ENCODE results near the gene TTC21B.

DNA sequence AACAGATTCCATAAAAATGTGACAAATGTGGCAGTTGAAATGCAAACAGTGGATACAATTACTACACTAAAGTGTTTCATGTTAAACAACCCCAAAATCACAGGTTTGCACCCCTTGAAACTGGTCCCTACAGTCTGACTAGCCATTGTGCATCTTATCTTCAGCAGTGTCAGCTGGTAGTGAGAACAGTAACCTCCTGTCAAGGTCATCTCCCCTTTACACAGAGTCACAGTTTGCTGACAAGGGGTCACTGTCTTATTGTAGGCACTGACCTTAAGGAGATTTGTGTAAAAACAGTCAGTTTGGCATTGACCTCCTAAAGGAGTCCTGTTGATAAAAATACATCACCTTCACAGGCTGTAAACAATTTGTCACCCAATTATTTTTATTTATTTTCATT lies 37.3 kb upstream of the TTC21B start:
- TF ChIP-seq, protein P1, sequence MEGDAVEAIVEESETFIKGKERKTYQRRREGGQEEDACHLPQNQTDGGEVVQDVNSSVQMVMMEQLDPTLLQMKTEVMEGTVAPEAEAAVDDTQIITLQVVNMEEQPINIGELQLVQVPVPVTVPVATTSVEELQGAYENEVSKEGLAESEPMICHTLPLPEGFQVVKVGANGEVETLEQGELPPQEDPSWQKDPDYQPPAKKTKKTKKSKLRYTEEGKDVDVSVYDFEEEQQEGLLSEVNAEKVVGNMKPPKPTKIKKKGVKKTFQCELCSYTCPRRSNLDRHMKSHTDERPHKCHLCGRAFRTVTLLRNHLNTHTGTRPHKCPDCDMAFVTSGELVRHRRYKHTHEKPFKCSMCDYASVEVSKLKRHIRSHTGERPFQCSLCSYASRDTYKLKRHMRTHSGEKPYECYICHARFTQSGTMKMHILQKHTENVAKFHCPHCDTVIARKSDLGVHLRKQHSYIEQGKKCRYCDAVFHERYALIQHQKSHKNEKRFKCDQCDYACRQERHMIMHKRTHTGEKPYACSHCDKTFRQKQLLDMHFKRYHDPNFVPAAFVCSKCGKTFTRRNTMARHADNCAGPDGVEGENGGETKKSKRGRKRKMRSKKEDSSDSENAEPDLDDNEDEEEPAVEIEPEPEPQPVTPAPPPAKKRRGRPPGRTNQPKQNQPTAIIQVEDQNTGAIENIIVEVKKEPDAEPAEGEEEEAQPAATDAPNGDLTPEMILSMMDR (IDR thresholded peaks at IDR 0.05) = no peak
- TF ChIP-seq POLR2A (IDR thresholded peaks at IDR 0.05) (no peak), POLR2AphosphoS5 (IDR thresholded peaks at IDR 0.05; ENCODE audit: insufficient read depth in 1 of 2, low read depth in 1 of 2) (no peak)

Measured in vagina (tissue), 2 donors.